ENCODE measurements around the gene SYS1.

SYS1 gene

GRCh38 chr20:45328451-45328850 is 34.5 kb upstream of the SYS1 start:
- ATAC-seq = no peak
- TF ChIP-seq ESRRG (CRISPR knock-in tag; IDR thresholded peaks at IDR 0.05) (no peak), CREB5 (CRISPR knock-in tag; IDR thresholded peaks at IDR 0.05; ENCODE audit: low read depth) (no peak), GLIS3 (CRISPR knock-in tag; IDR thresholded peaks at IDR 0.05) (no peak), ZNF565 (CRISPR knock-in tag; conservative IDR thresholded peaks at IDR 0.05; ENCODE audit: low read depth) (no peak), ARNTL (CRISPR knock-in tag; IDR thresholded peaks at IDR 0.05; ENCODE audit: borderline replicate concordance, low read depth) (no peak)

GRCh38 chr20:45329497-45330319 is 33.2 kb upstream of the SYS1 start:
- no peak for ATAC-seq
- TF ChIP-seq CSDC2 (CRISPR knock-in tag; IDR thresholded peaks at IDR 0.05) = no peak
- TF ChIP-seq OSR1 (CRISPR knock-in tag; IDR thresholded peaks at IDR 0.05) = no peak
- no peak for TF ChIP-seq ESRRG (CRISPR knock-in tag; IDR thresholded peaks at IDR 0.05)
- no peak for TF ChIP-seq ISL1 (CRISPR knock-in tag; IDR thresholded peaks at IDR 0.05)
- TF ChIP-seq PATZ1 (CRISPR knock-in tag; IDR thresholded peaks at IDR 0.05; ENCODE audit: borderline replicate concordance) = no peak
- no peak for TF ChIP-seq ZC3H10 (CRISPR knock-in tag; IDR thresholded peaks at IDR 0.05)

GRCh38 chr20:45330476-45330875 is 32.5 kb upstream of the SYS1 start:
- no peak for TF ChIP-seq TSHZ2 (CRISPR knock-in tag; IDR thresholded peaks at IDR 0.05)
- TF ChIP-seq RARB (CRISPR knock-in tag; IDR thresholded peaks at IDR 0.05) = no peak
- no peak for TF ChIP-seq ZNF70 (CRISPR knock-in tag; IDR thresholded peaks at IDR 0.05)
- no peak for TF ChIP-seq CSDC2 (CRISPR knock-in tag; IDR thresholded peaks at IDR 0.05)
- no peak for TF ChIP-seq POU6F1 (CRISPR knock-in tag; IDR thresholded peaks at IDR 0.05; ENCODE audit: borderline replicate concordance, low read depth)
- no peak for TF ChIP-seq PATZ1 (CRISPR knock-in tag; IDR thresholded peaks at IDR 0.05; ENCODE audit: borderline replicate concordance)
- TF ChIP-seq TCF4 (CRISPR knock-in tag; IDR thresholded peaks at IDR 0.05; ENCODE audit: borderline replicate concordance) = no peak
- TF ChIP-seq OSR1 (CRISPR knock-in tag; IDR thresholded peaks at IDR 0.05) = no peak
- no peak for TF ChIP-seq ARNTL (CRISPR knock-in tag; IDR thresholded peaks at IDR 0.05; ENCODE audit: borderline replicate concordance, low read depth)
- TF ChIP-seq PPARA (CRISPR knock-in tag; IDR thresholded peaks at IDR 0.05; ENCODE audit: borderline replicate concordance) = no peak
- TF ChIP-seq ISL1 (CRISPR knock-in tag; IDR thresholded peaks at IDR 0.05) = no peak
- TF ChIP-seq TOX (CRISPR knock-in tag; IDR thresholded peaks at IDR 0.05; ENCODE audit: borderline replicate concordance) = no peak
- TF ChIP-seq ESRRG (CRISPR knock-in tag; IDR thresholded peaks at IDR 0.05) = no peak
- TF ChIP-seq CREB5 (CRISPR knock-in tag; IDR thresholded peaks at IDR 0.05; ENCODE audit: low read depth) = no peak
- TF ChIP-seq ZNF565 (CRISPR knock-in tag; conservative IDR thresholded peaks at IDR 0.05; ENCODE audit: low read depth) = no peak
- no peak for ATAC-seq

Measured in SK-N-SH treated with all-trans-retinoic acid at 6 μM for 48 hours (cell line).